ENCODE results near the gene BUD31.
"Not testable (repeated sequence)": the region's sequence is repeated elsewhere in the genome, so short reads cannot be mapped to it uniquely, and the experiment has no call there.

BUD31 gene

DNA sequence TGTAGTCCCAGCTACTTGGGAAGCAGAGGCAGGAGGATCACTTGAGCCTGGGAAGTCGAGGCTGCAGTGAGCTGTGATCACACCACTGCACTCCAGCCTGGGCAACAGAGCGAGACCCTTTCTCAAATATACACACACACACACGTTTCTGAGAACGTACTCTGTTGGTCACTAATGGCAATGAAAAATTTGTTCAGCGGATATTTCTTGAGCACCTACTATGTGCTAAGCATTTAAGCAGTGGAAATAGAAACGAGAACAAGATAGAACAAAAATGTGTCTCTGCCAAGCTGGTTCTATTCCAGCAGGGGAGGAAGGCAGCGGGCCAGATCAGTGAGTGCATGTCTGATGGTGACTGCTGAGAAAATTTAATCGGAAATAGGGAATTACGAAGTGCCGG, 25.6 kb upstream of the BUD31 start:
- H3K4me3 ChIP-seq (ENCODE audit: low read length), result no peak overlapping the region
- WGBS, result 97% methylated on average over 10 of the region's 10 CpGs
- no peak overlapping the region for H3K27ac ChIP-seq (ENCODE audit: low read depth, low read length)
- no peaks in the 10 kb centered on the region for H3K9me3 ChIP-seq (ENCODE audit: insufficient read depth, low read depth, low read length)
- H3K9ac ChIP-seq (ENCODE audit: low read depth, low read length), result no peak overlapping the region
- H3K27me3 ChIP-seq (ENCODE audit: insufficient read depth, low read length), result no peaks in the 10 kb centered on the region
- H3K36me3 ChIP-seq (ENCODE audit: insufficient read depth, low read length), result peaks cover 28% of the 10 kb centered on the region
- H3K4me1 ChIP-seq (ENCODE audit: insufficient read depth, low read length), result no peaks in the 10 kb centered on the region

- Histone ChIP-seq H3K4me3 (ENCODE audit: low read length) (no peak overlapping the region), H3K4me1 (ENCODE audit: insufficient read depth, low read length) (no peaks in the 10 kb centered on the region), H3K9me3 (ENCODE audit: insufficient read depth, low read depth, low read length) (no peaks in the 10 kb centered on the region), H3K27me3 (ENCODE audit: insufficient read depth, low read length) (no peaks in the 10 kb centered on the region), H3K27ac (ENCODE audit: low read depth, low read length) (no peak overlapping the region), H3K9ac (ENCODE audit: low read depth, low read length) (no peak overlapping the region), H3K36me3 (ENCODE audit: insufficient read depth, low read length) (peaks cover 32% of the 10 kb centered on the region)
- 96% methylated on average over 13 of the region's 13 CpGs for WGBS
Measured at GRCh38 chr7:99383791-99384370, 24.9 kb upstream of the BUD31 start.

DNA sequence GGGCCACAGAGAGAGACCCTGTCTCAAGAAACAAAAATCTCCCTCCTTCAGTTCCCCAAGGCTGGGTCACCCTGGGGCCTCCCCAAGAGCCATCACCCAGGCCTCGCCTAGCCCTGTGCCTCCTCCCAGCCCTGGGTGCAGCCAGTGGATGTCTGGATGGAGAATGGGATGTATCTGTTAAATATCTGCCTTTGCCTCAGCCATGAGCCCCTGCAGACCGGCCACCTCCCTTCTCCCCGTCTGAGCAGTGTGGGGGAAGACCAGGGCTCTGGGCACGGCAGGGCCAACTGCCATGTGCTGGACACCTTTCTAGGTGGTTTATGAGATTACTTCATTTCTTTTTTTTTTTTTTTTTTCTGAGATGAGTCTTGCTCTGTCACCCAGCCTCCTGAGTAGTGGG, 24.2 kb upstream of the BUD31 start:
- Histone ChIP-seq H3K9ac (ENCODE audit: low read depth, low read length) (no peak overlapping the region), H3K27ac (ENCODE audit: low read depth, low read length) (no peak overlapping the region), H3K36me3 (ENCODE audit: insufficient read depth, low read length) (peaks cover 36% of the 10 kb centered on the region), H3K27me3 (ENCODE audit: insufficient read depth, low read length) (no peaks in the 10 kb centered on the region), H3K9me3 (ENCODE audit: insufficient read depth, low read depth, low read length) (no peaks in the 10 kb centered on the region), H3K4me3 (ENCODE audit: low read length) (no peak overlapping the region), H3K4me1 (ENCODE audit: insufficient read depth, low read length) (no peaks in the 10 kb centered on the region)
- WGBS, result 97% methylated on average over 4 of the region's 4 CpGs

DNA sequence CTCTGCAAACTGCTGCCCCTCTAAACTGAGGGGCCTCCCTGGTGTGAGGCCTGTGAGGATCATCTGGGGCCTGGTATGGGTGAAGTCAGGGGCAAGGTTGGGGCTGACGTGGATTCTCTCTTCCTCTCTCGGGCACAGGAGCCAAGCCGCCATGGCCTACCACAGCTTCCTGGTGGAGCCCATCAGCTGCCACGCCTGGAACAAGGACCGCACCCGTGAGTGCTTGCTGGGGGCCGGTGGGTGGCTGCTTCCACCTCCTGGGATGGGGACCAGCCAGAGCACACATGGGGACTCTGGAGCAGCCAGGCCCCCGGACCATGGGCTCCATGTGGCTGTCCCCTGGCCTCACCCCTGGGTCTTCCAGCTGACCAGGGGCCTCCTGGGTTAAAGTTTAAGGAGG, 23.2 kb upstream of the BUD31 start:
- H3K36me3 ChIP-seq (ENCODE audit: insufficient read depth, low read length), result peaks cover 43% of the 10 kb centered on the region
- H3K9me3 ChIP-seq (ENCODE audit: insufficient read depth, low read depth, low read length), result no peaks in the 10 kb centered on the region
- no peak overlapping the region for H3K27ac ChIP-seq (ENCODE audit: low read depth, low read length)
- 94% methylated on average over 8 of the region's 8 CpGs for WGBS
- H3K9ac ChIP-seq (ENCODE audit: low read depth, low read length), result no peak overlapping the region
- no peaks in the 10 kb centered on the region for H3K27me3 ChIP-seq (ENCODE audit: insufficient read depth, low read length)
- H3K4me3 ChIP-seq (ENCODE audit: low read length), result no peak overlapping the region
- H3K4me1 ChIP-seq (ENCODE audit: insufficient read depth, low read length), result no peaks in the 10 kb centered on the region

GRCh38 chr7:99386584-99387238, 22.1 kb upstream of the BUD31 start:
- Histone ChIP-seq H3K9ac (ENCODE audit: low read depth, low read length) (no peak overlapping the region), H3K27ac (ENCODE audit: low read depth, low read length) (no peak overlapping the region), H3K4me1 (ENCODE audit: insufficient read depth, low read length) (no peaks in the 10 kb centered on the region), H3K9me3 (ENCODE audit: insufficient read depth, low read depth, low read length) (no peaks in the 10 kb centered on the region), H3K36me3 (ENCODE audit: insufficient read depth, low read length) (peaks cover 46% of the 10 kb centered on the region), H3K27me3 (ENCODE audit: insufficient read depth, low read length) (no peaks in the 10 kb centered on the region), H3K4me3 (ENCODE audit: low read length) (no peak overlapping the region)
- WGBS, result 90% methylated on average over 9 of the region's 9 CpGs

GRCh38 chr7:99387239-99387635, 21.5 kb upstream of the BUD31 start:
- H3K36me3 ChIP-seq (ENCODE audit: insufficient read depth, low read length), result peaks cover 46% of the 10 kb centered on the region
- not testable (repeated sequence) for H3K27ac ChIP-seq (ENCODE audit: low read depth, low read length); H3K9ac ChIP-seq (ENCODE audit: low read depth, low read length); H3K4me3 ChIP-seq (ENCODE audit: low read length); H3K27me3 ChIP-seq (ENCODE audit: insufficient read depth, low read length); H3K4me1 ChIP-seq (ENCODE audit: insufficient read depth, low read length); H3K9me3 ChIP-seq (ENCODE audit: insufficient read depth, low read depth, low read length)
- 96% methylated on average over 14 of the region's 14 CpGs for WGBS

DNA sequence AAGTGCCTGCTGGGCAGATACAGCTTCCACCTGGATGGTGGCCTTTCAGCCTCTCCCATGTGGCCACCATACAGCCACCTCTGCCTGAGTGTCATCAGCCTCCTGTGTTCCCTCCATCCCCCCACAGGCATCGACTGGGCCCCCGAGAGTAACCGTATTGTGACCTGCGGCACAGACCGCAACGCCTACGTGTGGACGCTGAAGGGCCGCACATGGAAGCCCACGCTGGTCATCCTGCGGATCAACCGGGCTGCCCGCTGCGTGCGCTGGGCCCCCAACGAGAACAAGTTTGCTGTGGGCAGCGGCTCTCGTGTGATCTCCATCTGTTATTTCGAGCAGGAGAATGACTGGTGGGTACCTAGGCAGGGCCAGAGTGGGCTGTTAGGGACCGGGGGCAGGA, 20.9 kb upstream of the BUD31 start:
- Histone ChIP-seq H3K9ac (ENCODE audit: low read depth, low read length) (no peak overlapping the region), H3K4me1 (ENCODE audit: insufficient read depth, low read length) (no peaks in the 10 kb centered on the region), H3K27ac (ENCODE audit: low read depth, low read length) (no peak overlapping the region), H3K9me3 (ENCODE audit: insufficient read depth, low read depth, low read length) (no peaks in the 10 kb centered on the region), H3K36me3 (ENCODE audit: insufficient read depth, low read length) (peaks cover 46% of the 10 kb centered on the region), H3K27me3 (ENCODE audit: insufficient read depth, low read length) (no peaks in the 10 kb centered on the region), H3K4me3 (ENCODE audit: low read length) (no peak overlapping the region)
- 96% methylated on average over 20 of the region's 20 CpGs for WGBS

GRCh38 chr7:99389772-99390171, 19.0 kb upstream of the BUD31 start:
- Histone ChIP-seq H3K36me3 (ENCODE audit: insufficient read depth, low read length) (peaks cover 55% of the 10 kb centered on the region), H3K27ac (ENCODE audit: low read depth, low read length) (no peak overlapping the region), H3K9me3 (ENCODE audit: insufficient read depth, low read depth, low read length) (no peaks in the 10 kb centered on the region), H3K9ac (ENCODE audit: low read depth, low read length) (no peak overlapping the region), H3K27me3 (ENCODE audit: insufficient read depth, low read length) (no peaks in the 10 kb centered on the region), H3K4me3 (ENCODE audit: low read length) (no peak overlapping the region), H3K4me1 (ENCODE audit: insufficient read depth, low read length) (peaks cover 3% of the 10 kb centered on the region; the same call in 1 of the 2 replicates)
- WGBS, result 93% methylated on average over 13 of the region's 13 CpGs

- 94% methylated on average over 22 of the region's 23 CpGs for WGBS
- Histone ChIP-seq H3K36me3 (ENCODE audit: insufficient read depth, low read length) (peaks cover 67% of the 10 kb centered on the region), H3K27me3 (ENCODE audit: insufficient read depth, low read length) (no peaks in the 10 kb centered on the region), H3K4me3 (ENCODE audit: low read length) (no peak overlapping the region), H3K9me3 (ENCODE audit: insufficient read depth, low read depth, low read length) (no peaks in the 10 kb centered on the region), H3K27ac (ENCODE audit: low read depth, low read length) (no peak overlapping the region), H3K4me1 (ENCODE audit: insufficient read depth, low read length) (peaks cover 3% of the 10 kb centered on the region; the same call in 1 of the 2 replicates), H3K9ac (ENCODE audit: low read depth, low read length) (no peak overlapping the region)
Measured at GRCh38 chr7:99390941-99391602, 17.7 kb upstream of the BUD31 start.

DNA sequence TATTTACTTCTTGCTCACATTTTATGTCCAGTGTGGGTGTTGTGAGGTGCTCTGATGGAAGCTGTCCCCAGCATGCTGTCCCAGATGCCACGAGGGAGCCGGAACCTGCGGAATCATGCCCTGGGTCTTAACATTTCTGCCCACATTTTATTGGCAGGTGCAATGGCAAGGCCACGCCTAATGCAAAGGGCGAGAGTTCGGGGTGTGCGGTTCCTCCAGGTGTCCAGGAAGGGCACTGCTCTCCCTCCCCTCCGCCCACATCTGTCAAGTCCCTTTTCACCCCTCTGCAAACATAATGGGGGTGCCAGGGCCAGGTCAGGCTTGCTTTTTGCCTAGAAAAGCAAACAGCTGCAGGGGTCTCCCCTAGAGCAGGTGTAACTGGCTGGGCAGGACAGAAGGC, 16.7 kb upstream of the BUD31 start:
- H3K4me1 ChIP-seq (ENCODE audit: insufficient read depth, low read length), result peaks cover 3% of the 10 kb centered on the region; the same call in 1 of the 2 replicates
- WGBS, result 87% methylated on average over 8 of the region's 8 CpGs
- H3K9me3 ChIP-seq (ENCODE audit: insufficient read depth, low read depth, low read length), result no peaks in the 10 kb centered on the region
- H3K27ac ChIP-seq (ENCODE audit: low read depth, low read length), result no peak overlapping the region; the same call in 1 of the 2 replicates
- no peaks in the 10 kb centered on the region for H3K27me3 ChIP-seq (ENCODE audit: insufficient read depth, low read length)
- peak overlapping the region; percentile 61 for H3K4me3 ChIP-seq (ENCODE audit: low read length)
- peak overlapping the region; percentile 67 for H3K9ac ChIP-seq (ENCODE audit: low read depth, low read length)
- H3K36me3 ChIP-seq (ENCODE audit: insufficient read depth, low read length), result peaks cover 64% of the 10 kb centered on the region

DNA sequence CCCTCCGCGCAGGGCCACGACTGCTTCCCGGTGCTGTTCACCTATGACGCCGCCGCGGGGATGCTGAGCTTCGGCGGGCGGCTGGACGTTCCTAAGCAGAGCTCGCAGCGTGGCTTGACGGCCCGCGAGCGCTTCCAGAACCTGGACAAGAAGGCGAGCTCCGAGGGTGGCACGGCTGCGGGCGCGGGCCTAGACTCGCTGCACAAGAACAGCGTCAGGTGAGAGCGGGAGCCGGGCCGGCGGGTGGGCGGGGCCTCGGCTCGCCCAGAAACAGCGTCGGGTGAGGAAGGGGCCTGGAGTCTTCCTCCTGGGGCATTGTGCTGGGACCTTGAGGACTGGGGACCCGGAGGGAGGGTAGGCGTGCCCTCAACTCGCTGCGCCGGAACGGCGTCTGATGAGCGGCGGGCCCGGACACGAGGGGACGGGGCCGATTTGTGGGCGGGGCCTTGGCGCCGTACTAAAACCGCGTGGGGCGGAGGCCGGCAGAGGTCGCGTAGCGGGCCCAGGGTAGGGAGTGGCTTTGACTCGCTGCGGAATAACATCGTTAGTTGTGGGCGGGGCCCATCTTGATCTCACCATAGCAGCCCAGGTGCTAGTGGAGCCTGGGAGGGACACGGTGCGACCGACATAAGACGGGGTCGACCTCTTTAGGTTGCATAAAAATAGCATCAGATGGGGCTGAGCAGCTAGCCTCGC, 16.0 kb upstream of the BUD31 start:
- Histone ChIP-seq H3K4me3 (ENCODE audit: low read length) (peak overlapping the region; percentile 61), H3K36me3 (ENCODE audit: insufficient read depth, low read length) (peaks cover 68% of the 10 kb centered on the region), H3K9ac (ENCODE audit: low read depth, low read length) (peak overlapping the region; percentile 67), H3K9me3 (ENCODE audit: insufficient read depth, low read depth, low read length) (no peaks in the 10 kb centered on the region), H3K27me3 (ENCODE audit: insufficient read depth, low read length) (no peaks in the 10 kb centered on the region), H3K4me1 (ENCODE audit: insufficient read depth, low read length) (peaks cover 3% of the 10 kb centered on the region; the same call in 1 of the 2 replicates), H3K27ac (ENCODE audit: low read depth, low read length) (peak overlapping the region; percentile 79)
- 1% methylated on average over 68 of the region's 68 CpGs for WGBS
